ENCODE data around the gene PTPRN2.
"Not testable (repeated sequence)": the region's sequence is repeated elsewhere in the genome, so short reads cannot be mapped to it uniquely, and the experiment has no call there.

Gene PTPRN2

GRCh38 chr7:158443014-158443687 is 144.5 kb downstream of the PTPRN2 start:
- DNase-seq (ENCODE audit: low read depth), result no peak

GRCh38 chr7:158442260-158442659 is 145.4 kb downstream of the PTPRN2 start:
- DNase-seq (ENCODE audit: low read depth), result no peak

GRCh38 chr7:158439035-158439434 is 148.6 kb downstream of the PTPRN2 start:
- no peak for DNase-seq (ENCODE audit: low read depth)

- DNase-seq (ENCODE audit: low read depth), result no peak
These were observed 155.0 kb downstream of the PTPRN2 start for GRCh38 chr7:158432369-158433341.

GRCh38 chr7:158431941-158432347 is 155.7 kb downstream of the PTPRN2 start:
- no peak for DNase-seq (ENCODE audit: low read depth)

- no peak for DNase-seq (ENCODE audit: low read depth)
These were observed 156.3 kb downstream of the PTPRN2 start for GRCh38 chr7:158431055-158431940.

GRCh38 chr7:158430308-158431034 is 157.2 kb downstream of the PTPRN2 start:
- DNase-seq (ENCODE audit: low read depth), result no peak

- no peak for DNase-seq (ENCODE audit: low read depth)
These were observed 158.5 kb downstream of the PTPRN2 start for GRCh38 chr7:158428837-158429753.

- DNase-seq (ENCODE audit: low read depth), result no peak
These were observed 159.3 kb downstream of the PTPRN2 start for GRCh38 chr7:158428131-158428836.

GRCh38 chr7:158425676-158426075 is 161.9 kb downstream of the PTPRN2 start:
- DNase-seq (ENCODE audit: low read depth), result not testable (repeated sequence)

- no peak for DNase-seq (ENCODE audit: low read depth)
These were observed 163.1 kb downstream of the PTPRN2 start for GRCh38 chr7:158424531-158424930.

GRCh38 chr7:158424011-158424410 is 163.6 kb downstream of the PTPRN2 start:
- DNase-seq (ENCODE audit: low read depth), result no peak

GRCh38 chr7:158422887-158423560 is 164.6 kb downstream of the PTPRN2 start:
- DNase-seq (ENCODE audit: low read depth), result no peak

GRCh38 chr7:158422196-158422886 is 165.3 kb downstream of the PTPRN2 start:
- DNase-seq (ENCODE audit: low read depth), result no peak

GRCh38 chr7:158421361-158421760 is 166.3 kb downstream of the PTPRN2 start:
- DNase-seq (ENCODE audit: low read depth), result no peak

GRCh38 chr7:158420591-158421340 is 166.9 kb downstream of the PTPRN2 start:
- DNase-seq (ENCODE audit: low read depth), result no peak

GRCh38 chr7:158419238-158419785 is 168.3 kb downstream of the PTPRN2 start:
- no peak for DNase-seq (ENCODE audit: low read depth)

All from stimulated activated CD8-positive, alpha-beta memory T cell treated with anti-CD3 and anti-CD28 coated beads, Interleukin-15, amount 100 ng/mL, for 24 hours (primary cell).